Measurements from ENCODE around the gene ST6GALNAC2. TPM values are rescaled to one million over a fixed set of nuclear protein-coding genes. Genes with fewer than 3 reads are reported as not detected.

The ST6GALNAC2 gene
- total RNA-seq, 2 experiments from 2014 or later, result not detected

DNA sequence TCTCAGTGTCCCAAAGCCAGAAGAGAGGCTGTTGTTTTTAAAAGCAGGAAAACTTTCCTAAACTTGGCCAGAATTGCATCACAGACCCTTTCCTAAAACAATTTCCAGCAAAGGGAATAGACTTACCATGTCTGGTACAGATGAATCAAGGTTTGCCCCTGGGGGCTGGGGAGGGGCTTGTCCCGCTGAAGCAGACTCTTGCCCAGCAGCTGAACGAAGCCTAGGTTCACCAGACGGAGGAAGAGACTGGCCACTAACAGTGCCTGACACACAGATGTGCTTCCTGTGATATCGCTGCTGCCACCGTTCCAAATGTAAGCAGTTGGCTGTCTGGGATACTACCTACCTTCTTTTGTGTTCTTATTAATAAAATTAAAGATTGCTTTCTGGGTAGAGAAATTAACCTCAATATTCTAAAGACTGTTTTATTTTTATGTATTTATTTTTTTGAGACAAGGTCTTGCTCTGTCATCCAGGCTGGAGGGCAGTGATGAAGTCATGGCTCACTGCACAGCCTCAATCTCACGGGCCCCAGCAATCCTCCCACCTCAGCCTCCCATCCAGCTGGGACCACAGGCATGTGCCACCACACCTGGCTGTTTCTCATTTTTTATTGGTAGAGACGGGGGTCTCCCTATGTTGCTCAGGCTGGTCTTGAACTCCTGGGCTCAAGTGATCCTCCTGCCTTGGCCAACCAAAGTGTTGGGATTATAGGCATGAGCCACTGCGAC lies 32.3 kb downstream of the ST6GALNAC2 start:
- TF ChIP-seq, protein P1, sequence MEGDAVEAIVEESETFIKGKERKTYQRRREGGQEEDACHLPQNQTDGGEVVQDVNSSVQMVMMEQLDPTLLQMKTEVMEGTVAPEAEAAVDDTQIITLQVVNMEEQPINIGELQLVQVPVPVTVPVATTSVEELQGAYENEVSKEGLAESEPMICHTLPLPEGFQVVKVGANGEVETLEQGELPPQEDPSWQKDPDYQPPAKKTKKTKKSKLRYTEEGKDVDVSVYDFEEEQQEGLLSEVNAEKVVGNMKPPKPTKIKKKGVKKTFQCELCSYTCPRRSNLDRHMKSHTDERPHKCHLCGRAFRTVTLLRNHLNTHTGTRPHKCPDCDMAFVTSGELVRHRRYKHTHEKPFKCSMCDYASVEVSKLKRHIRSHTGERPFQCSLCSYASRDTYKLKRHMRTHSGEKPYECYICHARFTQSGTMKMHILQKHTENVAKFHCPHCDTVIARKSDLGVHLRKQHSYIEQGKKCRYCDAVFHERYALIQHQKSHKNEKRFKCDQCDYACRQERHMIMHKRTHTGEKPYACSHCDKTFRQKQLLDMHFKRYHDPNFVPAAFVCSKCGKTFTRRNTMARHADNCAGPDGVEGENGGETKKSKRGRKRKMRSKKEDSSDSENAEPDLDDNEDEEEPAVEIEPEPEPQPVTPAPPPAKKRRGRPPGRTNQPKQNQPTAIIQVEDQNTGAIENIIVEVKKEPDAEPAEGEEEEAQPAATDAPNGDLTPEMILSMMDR (IDR thresholded peaks at IDR 0.05), result no peak
- Mint-ChIP-seq H3K27ac (no peak overlapping the region), H3K36me3 (ENCODE audit: low read depth) (peaks cover 14% of the 10 kb centered on the region), H3K9me3 (no peaks in the 10 kb centered on the region), H3K4me3 (no peak overlapping the region), H3K4me1 (ENCODE audit: low read depth) (peaks cover 16% of the 10 kb centered on the region), H3K27me3 (no peaks in the 10 kb centered on the region)
- POLR2A ChIA-PET, result interaction anchor here (0.6 to 1.9 kb wide), 3 partner anchors 13 to 1762 kb away, joined by 3 to 5 read pairs (median 3); no protein-coding TSS in a partner anchor
- CTCF ChIA-PET, result interaction anchor here (0.7 to 4.6 kb wide), 4 partner anchors 26 to 128 kb away, joined by 4 to 36 read pairs (median 6); no protein-coding TSS in a partner anchor
- intact Hi-C loops (cut with micrococcal nuclease), result no loop called here
- ATAC-seq (no peak), DNase-seq (no peak)

DNA sequence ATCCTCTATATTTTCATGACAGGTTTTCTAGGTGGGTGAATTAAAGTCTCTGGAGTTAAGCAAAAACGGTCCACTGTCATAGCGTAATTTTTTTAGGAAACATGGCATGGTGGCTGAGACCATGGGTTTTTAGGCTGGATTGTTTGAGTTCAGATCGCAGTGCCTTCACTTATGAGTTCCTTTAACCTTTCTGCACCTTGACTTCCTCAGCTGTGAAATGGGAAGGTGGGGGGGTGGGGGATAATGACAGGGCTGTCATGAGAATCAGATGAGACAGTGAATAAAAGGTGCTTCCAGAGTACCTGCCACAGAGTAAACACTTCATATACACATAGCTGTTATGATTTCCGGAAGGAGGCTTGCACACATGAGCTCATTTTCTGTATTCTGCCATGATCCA lies 34.0 kb downstream of the ST6GALNAC2 start:
- TF ChIP-seq, protein P1 (IDR thresholded peaks at IDR 0.05), result no peak
- intact Hi-C loops (cut with micrococcal nuclease), result no loop called here
- H3K27me3 Mint-ChIP-seq, result no peaks in the 10 kb centered on the region
- peaks cover 2% of the 10 kb centered on the region for H3K36me3 Mint-ChIP-seq (ENCODE audit: low read depth)
- CTCF ChIA-PET, result interaction anchor here (0.9 to 4.6 kb wide), 4 partner anchors 24 to 130 kb away, joined by 3 to 36 read pairs (median 6); no protein-coding TSS in a partner anchor
- no peak for DNase-seq
- ATAC-seq, result no peak
- no peaks in the 10 kb centered on the region for H3K9me3 Mint-ChIP-seq
- no peak overlapping the region for H3K4me3 Mint-ChIP-seq
- POLR2A ChIA-PET, result interaction anchor here (1.0 to 1.6 kb wide), 3 partner anchors 14 to 34 kb away, joined by 3 to 4 read pairs (median 4); no protein-coding TSS in a partner anchor
- H3K27ac Mint-ChIP-seq, result no peak overlapping the region
- peaks cover 16% of the 10 kb centered on the region for H3K4me1 Mint-ChIP-seq (ENCODE audit: low read depth)

DNA sequence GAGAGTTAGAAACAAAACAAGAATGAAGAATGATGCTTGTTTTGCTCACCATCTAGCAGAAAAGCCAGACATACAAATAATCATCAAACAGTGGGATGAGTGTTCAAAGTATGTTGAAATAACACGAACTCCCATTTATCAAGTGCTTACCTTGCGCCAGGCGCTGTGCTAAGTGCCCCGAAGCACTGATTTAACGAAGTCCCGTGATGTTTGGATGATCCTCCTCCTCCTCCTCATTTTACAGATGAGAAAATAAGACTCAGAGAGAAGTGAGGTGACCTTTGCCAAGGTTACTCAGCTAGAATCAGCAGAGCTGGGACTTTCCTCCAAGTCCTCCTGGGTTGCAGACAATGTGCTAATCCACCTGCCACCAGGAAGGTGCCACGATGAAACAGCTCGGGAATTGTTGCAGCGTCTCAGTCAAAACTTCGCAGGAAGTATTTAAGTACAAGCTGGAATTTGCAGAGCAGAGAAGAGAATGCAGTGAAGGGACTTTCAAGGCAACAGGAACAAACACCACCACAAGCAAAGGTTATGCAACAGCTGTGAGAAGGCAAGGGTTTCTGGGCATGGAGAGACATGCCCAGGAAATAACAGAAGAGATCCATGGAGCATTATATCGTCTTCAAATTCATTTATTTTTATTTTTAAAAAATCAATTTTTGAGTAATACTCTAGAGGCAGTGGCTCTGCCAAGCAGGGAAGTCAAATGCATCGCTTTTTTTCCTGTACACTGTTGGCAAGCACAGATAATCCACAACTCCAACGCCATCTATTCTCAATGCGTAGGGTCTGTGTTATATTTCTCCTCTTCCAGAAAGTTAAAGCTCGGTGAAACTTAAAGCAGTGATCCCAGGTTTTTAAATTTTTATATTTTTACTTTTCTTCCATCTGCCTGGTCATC lies 34.7 kb downstream of the ST6GALNAC2 start:
- Mint-ChIP-seq H3K27me3 (no peaks in the 10 kb centered on the region), H3K4me1 (ENCODE audit: low read depth) (peaks cover 12% of the 10 kb centered on the region), H3K4me3 (no peak overlapping the region), H3K9me3 (no peaks in the 10 kb centered on the region), H3K36me3 (ENCODE audit: low read depth) (peaks cover 2% of the 10 kb centered on the region), H3K27ac (peak overlapping the region; percentile 9)
- ChIA-PET POLR2A (interaction anchor here (1.0 to 1.6 kb wide), 3 partner anchors 15 to 35 kb away, joined by 3 to 4 read pairs (median 4); no protein-coding TSS in a partner anchor), CTCF (interaction anchor here (0.9 to 4.6 kb wide), 3 partner anchors 23 to 73 kb away, joined by 3 to 36 read pairs (median 7); no protein-coding TSS in a partner anchor)
- ATAC-seq (no peak), DNase-seq (no peak)
- intact Hi-C loops (cut with micrococcal nuclease), result no loop called here
- TF ChIP-seq, protein P1 (IDR thresholded peaks at IDR 0.05), result no peak

DNA sequence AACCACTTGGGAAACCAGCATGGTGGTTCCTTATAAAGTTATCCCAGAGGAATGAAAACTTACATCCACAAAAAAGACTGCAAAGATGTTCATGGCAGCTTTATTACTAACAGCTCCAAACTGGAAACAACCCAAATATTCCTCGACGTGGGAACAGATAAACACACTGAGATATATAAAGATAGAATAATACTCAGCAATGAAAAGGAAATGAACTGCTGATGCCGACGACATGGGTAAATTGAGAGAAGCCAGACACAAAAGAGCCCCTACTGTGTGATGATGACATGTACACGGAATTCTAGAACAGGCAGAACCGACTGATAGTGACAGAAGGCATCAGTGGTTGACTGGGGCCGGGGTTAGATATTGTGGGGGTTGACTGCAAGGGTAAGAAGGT lies 36.1 kb downstream of the ST6GALNAC2 start:
- TF ChIP-seq, protein P1 (IDR thresholded peaks at IDR 0.05), result no peak
- no peak for DNase-seq
- ATAC-seq, result no peak
- intact Hi-C loops (cut with micrococcal nuclease), result no loop called here
- Mint-ChIP-seq H3K4me3 (no peak overlapping the region), H3K36me3 (ENCODE audit: low read depth) (no peaks in the 10 kb centered on the region), H3K27ac (no peak overlapping the region), H3K9me3 (no peaks in the 10 kb centered on the region), H3K27me3 (peaks cover 1% of the 10 kb centered on the region), H3K4me1 (ENCODE audit: low read depth) (peaks cover 6% of the 10 kb centered on the region)
- ChIA-PET CTCF (interaction anchor here (0.8 to 4.6 kb wide), 5 partner anchors 21 to 74 kb away, joined by 3 to 36 read pairs (median 4); partner anchors contain the start of gene ST6GALNAC2), POLR2A (interaction anchor here (0.8 kb wide), 1 partner anchor 64 kb away, joined by 3 read pairs; no protein-coding TSS in a partner anchor)

All from activated CD8-positive, alpha-beta T cell treated with anti-CD3 and anti-CD28 coated beads for 36 hours (primary cell).